H1 (cell line): Measurements from ENCODE around the gene COL2A1. TPM values are rescaled to one million over a fixed set of nuclear protein-coding genes. Genes with fewer than 3 reads are reported as not detected.

ENCODE experiments used
- EGR1 ChIP-seq: IDR thresholded peaks from 2 replicates; pipeline ENCODE4 v1.6.1; 2011; ENCODE audit warnings: low read depth, low read length, borderline replicate concordance
- HDAC6 ChIP-seq: IDR thresholded peaks from one replicate; pipeline ENCODE4 v1.7.1; 2012; ENCODE audit warnings: low read depth, mild to moderate bottlenecking, inconsistent platforms, low read length, moderate library complexity
- JUND ChIP-seq: IDR thresholded peaks from 2 replicates; pipeline ENCODE4 v1.6.1; 2011; ENCODE audit warnings: mild to moderate bottlenecking, improper control_type of control experiment, low read length
- SIX5 ChIP-seq: IDR thresholded peaks from 2 replicates; pipeline ENCODE4 v1.6.1; 2011; ENCODE audit warnings: mild to moderate bottlenecking, low read depth, low read length
- polyA plus RNA-seq, 7 experiments: library from polyadenylated mRNA; depleted of rRNA in 3 of 7; stranded (reverse) in 5 of 7; unstranded in 2 of 7; fragments of >200 nt in 5 of 7; fragments of 200-250 nt in 2 of 7; gene quantifications; 1 replicate in 5 of 7; 2 replicates in 1 of 7; 4 replicates in 1 of 7; pipeline versions ENCODE4 v1.2.1 to v1.2.3, GENCODE V29; 2011 to 2013; ENCODE audit warnings: missing spikeins in 2 of 7, mixed read lengths in 2 of 7
- total RNA-seq: library from RNA; stranded (reverse); fragmentation: NEBNext Ultra II Directional; extraction: Animal tissue kit (Norgen Biotek cat#: 25700); gene quantifications from 2 replicates; pipeline ENCODE4 v1.2.1, GENCODE V29; 2021
- TF ChIP-seq, protein P1 (sequence below): IDR thresholded peaks from 2 replicates; pipeline ENCODE4 v1.6.1; 2012; ENCODE audit warnings: low read length, inconsistent platforms

Gene COL2A1
- total and polyA plus RNA-seq, 2 of the 8 experiments (the other 6 are each of a cell fraction or from before 2014, with no cell fraction given) = 4.2 to 14.6 TPM

DNA sequence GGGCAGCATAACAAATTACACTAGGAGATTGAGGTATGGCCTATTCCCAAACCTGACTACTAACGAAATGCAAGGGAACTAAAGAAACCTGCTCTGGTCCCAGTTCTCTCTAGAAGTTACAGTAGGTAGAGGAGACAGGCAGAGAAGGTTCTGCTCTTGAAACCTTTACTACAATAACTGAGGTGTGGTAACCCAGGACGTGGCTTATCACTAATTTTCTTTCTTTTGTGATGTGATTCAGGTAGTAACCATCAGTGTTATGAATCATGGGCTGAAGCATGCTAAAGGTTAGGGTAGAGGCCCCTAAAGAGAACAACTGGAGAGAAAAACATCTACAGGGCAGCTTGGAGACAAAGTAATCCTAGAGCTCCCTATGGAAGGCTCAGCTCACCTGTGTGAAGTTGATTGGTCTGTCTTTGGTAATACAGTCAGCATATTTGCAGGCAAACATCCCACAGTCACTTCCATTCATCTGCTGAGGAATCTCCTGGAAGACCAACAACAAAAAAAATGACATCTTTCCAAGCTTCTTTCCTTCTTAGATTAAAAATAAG is 41.8 kb upstream of the COL2A1 start (continued):
- no peak for TF ChIP-seq HDAC6
- TF ChIP-seq JUND = no peak
- TF ChIP-seq, protein P1, sequence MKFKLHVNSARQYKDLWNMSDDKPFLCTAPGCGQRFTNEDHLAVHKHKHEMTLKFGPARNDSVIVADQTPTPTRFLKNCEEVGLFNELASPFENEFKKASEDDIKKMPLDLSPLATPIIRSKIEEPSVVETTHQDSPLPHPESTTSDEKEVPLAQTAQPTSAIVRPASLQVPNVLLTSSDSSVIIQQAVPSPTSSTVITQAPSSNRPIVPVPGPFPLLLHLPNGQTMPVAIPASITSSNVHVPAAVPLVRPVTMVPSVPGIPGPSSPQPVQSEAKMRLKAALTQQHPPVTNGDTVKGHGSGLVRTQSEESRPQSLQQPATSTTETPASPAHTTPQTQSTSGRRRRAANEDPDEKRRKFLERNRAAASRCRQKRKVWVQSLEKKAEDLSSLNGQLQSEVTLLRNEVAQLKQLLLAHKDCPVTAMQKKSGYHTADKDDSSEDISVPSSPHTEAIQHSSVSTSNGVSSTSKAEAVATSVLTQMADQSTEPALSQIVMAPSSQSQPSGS = no peak
- TF ChIP-seq SIX5 = no peak
- TF ChIP-seq EGR1 = no peak
